Right lobe of liver (tissue), 4 donors: ENCODE measurements around the gene TPM2.

ENCODE experiments used
- CTCF ChIP-seq, 4 donors: fragments of 200-600 bp in 3 of 4; fragments of 450-650 bp in 1 of 4; IDR thresholded peaks; one replicate each; pipeline versions ENCODE4 v1.5.1 to v1.8.0; 2016 to 2022; ENCODE audit warnings: antibody characterized with exemption in 4 of 4, mild to moderate bottlenecking in 2 of 4
- POLR2A ChIP-seq: fragments of 450-650 bp; IDR thresholded peaks from one replicate; pipeline ENCODE4 v1.6.1; 2017; ENCODE audit warnings: antibody characterized with exemption, mild to moderate bottlenecking
- donor health status: DM: no; HTN: no; CAD: no.
- donor health status: DM: no; HTN: no; CAD: no.
- donor health status: DM: no; HTN: yes; CAD: no.

GRCh38 chr9:35719546-35719945 is 29.8 kb upstream of the TPM2 start:
- no peak for TF ChIP-seq CTCF (IDR thresholded peaks at IDR 0.05)
- TF ChIP-seq POLR2A = no peak
